Stimulated activated CD8-positive, alpha-beta memory T cell treated with anti-CD3 and anti-CD28 coated beads, Interleukin-7, amount 100 ng/mL, for 4 hours (primary cell): ENCODE data around the gene LDB3.
"Not testable (repeated sequence)": the region's sequence is repeated elsewhere in the genome, so short reads cannot be mapped to it uniquely, and the experiment has no call there.

ENCODE experiments used
- DNase-seq, 2 donors: peaks; one replicate each; pipeline ENCODE4 v3.0.0-alpha.2; 2020; ENCODE audit warnings: low read depth in 2 of 2

The LDB3 gene

DNA sequence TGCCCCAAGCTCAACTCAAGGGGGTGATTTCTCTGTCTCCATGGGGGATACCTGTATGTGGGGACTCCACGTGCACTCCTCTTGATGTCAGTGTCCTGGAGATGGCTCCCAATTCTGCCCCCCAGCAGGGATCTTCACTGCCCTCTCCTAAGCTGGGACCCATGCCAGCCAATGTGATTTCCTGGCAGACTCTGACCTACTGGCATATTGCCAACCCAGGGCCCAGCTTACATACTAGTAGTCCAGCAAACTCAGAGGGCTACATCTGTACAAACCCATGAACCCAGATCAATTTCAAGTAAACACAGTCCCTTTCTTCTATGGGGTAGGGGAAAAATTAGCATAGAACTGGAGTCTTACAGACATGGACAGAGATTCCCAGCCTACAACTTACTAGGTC is 61.9 kb downstream of the LDB3 start:
- DNase-seq, result no peak

DNA sequence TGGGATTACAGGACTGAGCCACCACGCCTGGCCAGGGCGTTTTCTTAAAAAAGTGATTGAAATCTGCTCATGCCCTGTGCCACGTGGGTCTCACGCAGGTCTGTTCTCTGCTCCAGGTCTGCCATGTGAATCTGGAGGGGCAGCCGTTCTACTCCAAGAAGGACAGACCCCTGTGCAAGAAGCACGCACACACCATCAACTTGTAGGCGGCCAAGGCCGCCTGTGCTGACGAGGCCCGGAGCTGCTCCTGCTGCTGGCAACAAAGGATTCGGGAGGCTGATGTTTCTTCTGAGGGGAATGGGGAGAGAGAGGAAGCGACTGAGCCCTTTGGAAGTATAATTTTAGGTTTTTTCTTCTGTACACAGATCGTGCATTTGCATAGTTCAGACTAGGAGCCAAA is 64.5 kb downstream of the LDB3 start:
- no peak for DNase-seq

DNA sequence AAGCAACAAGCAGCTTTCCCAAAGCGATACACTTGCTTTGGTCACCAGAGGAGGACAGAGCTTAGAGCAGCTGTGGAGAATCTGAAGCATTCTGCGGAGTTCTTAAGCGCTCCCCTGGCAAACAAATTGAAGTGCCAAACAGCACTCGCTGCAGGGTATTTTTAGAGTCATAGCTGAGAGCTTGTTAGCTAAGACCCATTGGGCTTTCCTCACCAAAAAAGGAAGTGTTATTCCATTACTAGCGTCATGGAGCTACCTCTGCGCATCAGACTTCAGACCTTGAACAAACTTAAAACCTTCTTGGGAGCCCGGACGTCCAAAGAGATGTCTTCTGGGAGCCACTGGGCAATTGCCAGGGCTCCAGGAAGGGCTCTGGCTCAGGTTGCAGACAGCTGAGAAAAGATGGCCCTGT is 65.0 kb downstream of the LDB3 start:
- DNase-seq, result no peak

DNA sequence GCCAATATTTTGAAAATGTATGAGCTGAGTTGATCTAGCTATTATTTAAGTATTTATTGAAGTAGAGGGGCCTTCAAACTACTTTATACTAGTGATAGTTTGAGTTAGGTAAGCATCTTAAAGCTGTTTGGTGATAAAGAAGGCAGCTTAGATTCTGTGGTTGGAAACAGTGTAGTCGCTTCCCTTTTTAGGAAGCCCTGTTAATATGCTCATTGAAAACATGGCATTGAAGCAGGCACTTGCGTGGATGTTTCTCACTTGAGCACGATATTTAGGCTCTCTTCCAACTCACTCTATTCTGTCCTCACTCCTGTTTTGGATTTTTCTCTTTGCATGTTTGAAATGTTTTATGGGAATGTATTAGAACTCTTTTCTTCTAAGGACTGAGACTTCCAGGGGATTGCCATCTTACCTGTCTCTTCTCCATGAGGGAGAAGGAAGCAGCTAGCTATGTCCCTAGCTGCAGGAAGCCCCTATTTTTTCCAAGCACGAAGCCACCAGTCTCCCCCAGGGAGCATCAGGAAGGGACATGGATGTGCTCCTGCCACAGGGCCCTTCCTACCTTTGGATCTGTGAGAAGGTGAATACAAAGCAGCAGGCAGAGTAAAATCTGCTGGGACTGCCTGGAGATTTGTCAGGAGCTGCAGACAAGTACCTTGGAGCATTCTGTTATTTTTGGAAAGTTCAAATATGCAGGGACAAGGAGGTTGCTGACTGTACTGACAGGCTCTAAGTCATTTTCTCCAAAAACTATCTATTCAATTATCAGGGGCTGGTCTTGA is 66.1 kb downstream of the LDB3 start:
- no peak for DNase-seq

DNA sequence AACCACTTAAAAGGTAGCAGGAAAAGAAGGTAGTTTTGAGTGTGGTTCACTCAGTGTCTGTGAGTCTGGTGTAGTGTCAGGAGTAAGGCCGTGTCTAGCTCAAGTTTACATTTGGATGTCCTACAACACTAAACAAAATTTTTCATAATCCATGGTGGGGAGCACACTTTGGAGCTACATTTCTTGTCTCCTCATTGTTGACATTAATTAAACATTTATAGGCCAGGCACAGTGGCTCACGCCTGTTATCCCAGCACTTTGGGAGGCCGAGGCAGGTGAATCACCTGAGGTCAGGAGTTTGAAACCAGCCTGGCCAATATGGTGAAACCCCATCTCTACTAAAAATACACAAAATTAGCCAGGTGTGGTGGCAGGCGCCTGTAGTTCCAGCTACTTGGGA is 67.0 kb downstream of the LDB3 start:
- DNase-seq, result not testable (repeated sequence)

DNA sequence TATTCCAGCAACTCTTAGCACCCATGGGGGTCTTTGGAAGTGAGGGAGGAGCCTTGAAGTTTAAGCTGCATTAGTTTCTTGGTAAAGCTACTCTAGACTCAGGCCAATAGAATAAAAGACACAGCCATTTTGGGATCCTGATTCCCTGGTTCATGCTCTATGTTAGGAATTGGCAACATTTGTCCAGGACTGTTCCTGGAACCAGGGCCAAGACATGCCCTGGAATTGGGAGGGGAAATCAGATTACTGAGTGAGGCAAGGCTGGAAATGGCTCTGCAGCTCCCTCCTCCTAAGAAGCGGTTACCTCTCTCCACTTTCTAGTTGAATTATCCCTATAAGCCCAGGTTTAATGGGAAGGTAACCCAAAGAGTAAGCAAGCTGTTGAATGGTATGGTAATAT is 73.9 kb downstream of the LDB3 start:
- no peak for DNase-seq

DNA sequence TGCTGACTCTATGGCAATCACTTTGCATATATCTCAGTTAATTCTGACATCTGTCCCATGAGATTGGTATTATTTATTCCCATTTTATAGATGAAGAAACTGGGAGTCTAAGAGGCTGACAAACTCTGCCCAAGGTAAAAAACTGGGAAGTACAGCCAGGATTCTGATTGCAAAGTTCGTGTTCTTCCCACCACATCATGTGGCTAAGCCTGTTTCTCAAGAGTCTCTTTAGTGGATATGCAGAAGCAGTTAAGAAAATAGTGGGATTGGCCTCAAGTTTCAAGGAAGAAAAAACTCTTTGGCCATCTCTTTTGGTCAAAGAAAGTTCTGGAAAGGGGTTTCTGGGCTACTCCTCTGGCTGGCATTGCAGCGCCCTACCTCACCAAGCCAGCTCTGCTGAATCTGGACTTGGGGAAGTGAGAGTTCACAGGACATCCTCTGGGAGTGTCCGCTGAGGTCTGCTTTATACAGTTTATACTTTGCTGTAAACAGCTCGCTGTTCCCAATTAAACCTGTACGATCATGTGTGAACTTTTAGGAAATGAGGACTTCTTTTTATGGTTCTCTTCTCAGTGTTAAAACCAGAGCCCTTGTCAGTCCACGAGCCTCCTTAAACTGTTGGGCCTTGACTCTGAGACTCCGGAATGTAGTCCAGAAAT is 75.9 kb downstream of the LDB3 start:
- no peak for DNase-seq

DNA sequence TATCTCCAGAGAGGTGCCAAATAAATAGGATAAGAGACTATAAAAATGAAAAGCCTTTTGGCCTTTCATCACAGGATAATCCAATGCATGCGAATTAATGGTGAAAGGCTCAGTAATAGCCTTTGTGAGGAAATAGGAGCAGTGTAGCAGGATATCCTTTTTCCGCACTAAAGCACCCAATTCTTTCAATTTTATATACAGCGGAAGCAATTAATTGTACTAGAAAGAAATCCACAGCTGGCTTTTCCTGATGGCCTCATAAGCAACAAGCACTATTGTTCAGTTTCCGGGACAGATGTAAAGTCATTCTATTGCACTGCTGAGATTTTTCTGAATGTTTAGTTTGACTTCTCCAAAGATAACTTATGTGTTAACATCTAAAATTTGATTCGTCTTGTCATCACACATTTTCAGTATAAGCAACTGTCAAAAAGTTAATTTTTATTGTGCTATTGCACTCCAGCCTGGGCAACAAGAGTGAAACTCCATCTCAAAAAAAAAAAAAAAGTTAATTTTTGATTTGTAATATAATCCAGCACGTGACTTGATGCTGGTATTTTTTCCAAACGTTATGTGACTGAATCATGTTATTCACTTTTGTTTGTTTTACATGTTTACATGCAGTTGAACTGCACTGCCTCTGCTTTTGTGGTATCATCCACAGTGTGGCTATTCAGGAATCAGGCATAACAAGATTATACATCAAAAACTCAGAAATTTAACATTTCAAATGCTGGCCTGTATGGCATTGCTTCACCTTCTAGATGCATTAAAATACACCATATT is 79.7 kb downstream of the LDB3 start:
- DNase-seq, result no peak

DNA sequence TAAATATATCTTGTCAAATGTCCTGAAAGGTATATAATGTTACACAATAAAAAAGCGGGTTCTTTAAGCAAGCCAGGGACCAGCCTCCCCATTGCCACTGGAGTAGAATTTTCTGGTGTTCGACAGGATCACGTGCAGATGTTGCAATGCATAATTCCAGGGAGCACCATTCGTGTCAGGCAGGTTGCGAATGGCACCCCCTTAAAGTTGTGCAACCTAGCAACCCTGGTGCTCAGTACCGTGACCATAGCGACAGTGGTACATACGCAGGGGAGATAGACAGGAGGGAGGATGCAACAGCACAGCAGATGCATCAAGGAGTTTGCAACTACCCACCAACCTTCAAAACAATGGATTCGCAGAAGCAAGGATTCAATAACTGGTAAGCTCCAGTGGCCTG is 81.5 kb downstream of the LDB3 start:
- no peak for DNase-seq

DNA sequence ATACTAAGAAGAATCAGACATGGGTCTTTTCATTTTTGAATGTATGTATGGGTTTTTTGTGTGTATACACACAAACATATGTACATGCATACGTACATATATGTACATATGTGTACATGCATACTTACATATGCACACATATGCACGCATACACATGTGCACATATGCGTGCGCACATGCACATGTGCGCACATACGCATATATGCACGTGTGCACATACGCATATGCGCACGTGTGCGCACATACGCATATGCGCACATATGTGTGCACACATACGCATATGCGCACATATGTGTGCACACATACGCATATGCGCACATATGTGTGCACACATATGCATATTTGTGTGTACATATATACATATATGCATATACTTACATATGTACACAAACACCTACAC is 83.2 kb downstream of the LDB3 start:
- no peak for DNase-seq

DNA sequence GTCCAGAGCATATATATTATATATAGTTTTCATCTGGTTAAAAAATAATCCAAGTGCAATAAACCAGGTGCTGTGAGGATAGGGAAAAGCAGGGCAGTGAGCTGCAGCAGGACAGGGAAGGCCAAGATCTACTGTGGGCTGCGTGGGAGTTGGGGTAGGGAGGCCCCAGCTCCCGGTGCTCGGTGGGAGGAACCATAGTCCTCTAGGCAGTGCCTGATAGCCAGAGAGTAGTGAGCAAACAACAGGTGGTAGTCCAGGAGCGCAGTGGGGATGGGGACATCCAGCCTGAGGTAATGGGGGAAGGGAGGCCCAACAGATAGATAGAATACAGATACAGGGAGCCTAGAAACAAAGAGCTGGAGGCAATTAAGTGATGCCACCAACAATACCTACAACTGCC is 84.0 kb downstream of the LDB3 start:
- no peak for DNase-seq

DNA sequence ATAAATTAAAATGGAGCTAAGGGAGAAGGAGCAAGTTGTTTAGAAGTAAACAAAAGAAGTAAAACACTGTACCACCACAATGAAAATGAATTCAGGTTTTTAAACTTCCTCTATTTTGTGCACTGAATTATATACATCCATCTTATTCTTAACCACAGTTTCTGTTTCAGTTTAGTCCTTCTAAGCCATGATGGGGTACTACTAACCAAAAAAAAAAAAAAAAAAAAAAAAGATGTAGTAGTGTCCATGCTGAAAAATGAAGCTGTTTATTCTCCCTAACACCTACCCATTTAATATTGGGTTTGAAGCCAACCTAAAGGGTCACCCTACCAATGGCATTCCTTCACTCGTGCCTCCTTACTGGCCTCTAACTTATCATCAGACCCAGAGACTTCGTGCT is 84.7 kb downstream of the LDB3 start:
- DNase-seq, result no peak

DNA sequence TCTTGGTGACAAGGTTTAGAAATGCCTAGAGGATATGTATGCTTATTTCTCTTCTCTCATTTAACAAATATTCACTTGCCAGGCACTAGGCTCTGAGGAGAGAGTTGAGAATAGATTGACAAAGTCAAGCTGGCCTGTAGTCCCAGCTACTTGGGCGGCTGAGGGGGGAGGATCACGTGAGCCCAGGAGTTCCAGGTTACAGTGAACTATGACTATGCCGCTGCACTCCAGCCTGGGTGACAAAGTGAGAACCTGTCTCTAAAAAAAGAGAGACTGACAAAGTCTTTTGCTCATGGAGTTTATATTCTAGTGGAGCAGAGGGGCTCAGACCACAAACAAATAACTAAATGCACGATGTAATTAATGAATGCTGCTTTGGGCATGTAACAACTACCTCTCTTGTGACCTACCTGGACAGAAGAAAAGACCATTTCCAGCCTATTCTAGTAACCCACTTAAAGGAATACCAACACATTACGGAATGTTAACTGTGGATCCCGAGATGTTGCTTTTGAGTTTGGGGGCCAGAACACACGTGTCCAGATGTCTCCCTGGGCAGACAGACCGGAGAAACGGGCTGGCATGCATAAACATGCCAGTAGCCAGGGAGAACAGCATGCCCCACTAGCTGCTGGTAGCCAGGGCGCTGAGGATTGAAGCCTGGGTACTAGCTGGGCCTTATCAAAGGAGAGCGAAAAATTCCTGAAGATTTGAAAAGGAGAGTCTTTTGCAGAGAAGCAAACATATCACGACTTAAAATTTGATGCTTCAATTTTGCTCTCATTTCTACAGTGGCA is 85.5 kb downstream of the LDB3 start:
- DNase-seq, result no peak

DNA sequence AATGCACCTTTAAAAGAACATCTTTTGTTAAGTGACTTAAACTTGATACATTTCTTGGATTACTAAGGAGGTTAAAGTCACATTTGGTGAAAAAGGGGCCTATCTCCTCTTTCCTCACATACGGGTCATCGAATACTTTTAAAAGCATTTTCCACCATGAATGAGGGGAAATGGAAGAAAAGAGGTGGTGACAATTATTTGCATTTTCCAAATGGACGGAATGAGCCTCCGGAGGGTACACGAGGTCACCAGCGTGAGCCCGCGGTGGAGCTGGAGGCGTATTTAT is 87.1 kb downstream of the LDB3 start:
- no peak for DNase-seq

DNA sequence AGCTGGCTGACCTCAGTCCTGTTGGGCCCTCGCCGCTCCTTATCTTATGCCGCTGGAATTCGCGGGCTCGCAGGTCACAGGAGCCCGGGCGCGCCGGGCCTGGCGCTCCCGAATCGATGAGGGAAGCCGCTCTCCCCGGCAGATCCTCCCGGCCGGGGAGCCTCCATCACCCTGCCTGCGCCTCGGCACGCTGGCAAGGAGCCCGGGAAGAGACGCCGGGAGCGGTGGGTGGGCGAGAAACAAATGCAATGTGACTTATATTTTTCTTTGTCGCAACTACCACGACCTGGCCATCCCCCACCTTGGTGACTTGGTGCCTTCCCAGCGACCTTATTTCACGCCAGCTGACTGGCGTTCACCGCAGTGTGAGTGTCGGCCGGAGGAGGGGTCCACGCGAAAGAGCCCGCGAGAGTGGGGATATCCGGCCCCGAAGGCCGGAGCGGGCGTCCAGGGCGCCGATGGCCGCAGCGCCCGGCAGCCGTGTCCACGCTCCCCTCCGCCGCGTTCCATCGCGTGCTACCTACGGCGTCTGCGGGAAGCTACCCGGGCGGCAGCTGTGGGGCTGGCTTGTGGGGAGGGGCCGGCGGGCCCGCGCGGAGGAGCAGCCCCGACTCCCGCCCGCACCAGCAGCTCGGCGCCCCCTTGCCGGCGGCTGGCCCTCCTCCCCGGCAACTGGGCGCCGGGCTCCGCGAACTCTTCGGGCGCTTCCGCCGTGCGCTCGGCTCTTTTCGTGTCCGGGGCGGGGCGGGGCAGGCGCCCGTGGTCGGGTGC is 87.6 kb downstream of the LDB3 start:
- DNase-seq, result peak; percentile 62 to 80

DNA sequence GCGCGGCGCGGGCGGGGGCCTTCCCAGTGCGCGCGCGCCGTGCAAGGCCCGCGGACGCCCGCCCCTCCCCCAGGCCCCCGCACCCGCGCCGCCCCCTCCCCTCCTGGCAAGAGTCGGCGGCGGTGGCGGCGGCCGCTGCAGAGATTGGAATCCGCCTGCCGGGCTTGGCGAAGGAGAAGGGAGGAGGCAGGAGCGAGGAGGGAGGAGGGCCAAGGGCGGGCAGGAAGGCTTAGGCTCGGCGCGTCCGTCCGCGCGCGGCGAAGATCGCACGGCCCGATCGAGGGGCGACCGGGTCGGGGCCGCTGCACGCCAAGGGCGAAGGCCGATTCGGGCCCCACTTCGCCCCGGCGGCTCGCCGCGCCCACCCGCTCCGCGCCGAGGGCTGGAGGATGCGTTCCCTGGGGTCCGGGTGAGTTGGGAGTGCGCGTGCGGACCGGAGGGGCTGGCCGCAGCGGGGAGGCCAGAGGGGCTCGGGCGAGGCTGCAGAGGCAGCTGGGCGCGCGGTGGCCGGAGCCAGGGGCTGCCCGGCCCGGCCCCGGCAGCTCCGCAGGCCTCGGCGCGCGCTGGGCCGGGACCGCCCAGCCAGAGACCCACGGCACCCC is 88.3 kb downstream of the LDB3 start, which contains the start of gene BMPR1A:
Gene BMPR1A, plus strand, starts transcription at position 109 of the 602 bp plus-strand sequence. CDS start 119,400 bp downstream, outside the sequence.
- peak in 1 of 2 donors; percentile 1 for DNase-seq

DNA sequence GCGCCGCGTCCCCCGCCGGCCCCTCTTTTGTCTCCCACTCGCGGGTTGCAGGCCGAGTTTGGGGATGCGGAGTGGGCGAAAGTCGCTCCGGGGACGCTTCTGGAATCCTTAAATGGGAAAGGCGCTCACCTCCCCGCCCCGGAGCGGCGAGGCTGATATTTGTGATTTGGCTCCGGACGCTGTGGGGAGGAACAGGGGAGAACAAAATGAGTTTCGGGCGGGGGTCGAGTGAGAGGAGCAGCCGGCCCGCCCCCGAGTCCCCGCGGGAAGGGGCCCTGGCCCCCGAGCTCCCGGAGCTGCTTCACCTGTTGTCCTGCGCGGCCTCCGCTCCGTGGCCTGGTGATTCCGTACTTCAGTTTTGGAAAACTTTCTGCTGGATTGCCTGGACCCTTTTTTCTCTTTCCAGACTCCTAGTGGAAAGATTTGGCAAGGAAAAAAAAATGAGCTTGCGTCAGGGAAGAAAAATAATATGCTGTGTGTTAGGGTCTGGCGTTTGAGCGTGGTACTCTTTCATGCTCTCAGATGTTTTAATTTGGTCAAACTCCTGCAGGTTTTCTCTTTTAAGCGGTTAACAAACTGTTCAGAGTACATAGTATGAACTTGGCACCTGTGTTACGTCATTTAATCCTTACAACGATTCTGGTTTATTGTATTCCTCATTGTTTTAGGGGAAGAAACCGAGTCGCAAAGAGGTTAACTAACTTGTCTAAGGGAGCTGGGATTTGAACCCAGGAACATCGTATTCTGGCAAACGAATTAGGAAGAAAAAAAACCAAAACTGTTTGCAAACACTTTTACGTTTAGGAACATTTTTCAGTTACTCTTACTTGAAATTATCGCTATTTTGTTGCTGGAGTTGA is 89.0 kb downstream of the LDB3 start:
- DNase-seq, result no peak

DNA sequence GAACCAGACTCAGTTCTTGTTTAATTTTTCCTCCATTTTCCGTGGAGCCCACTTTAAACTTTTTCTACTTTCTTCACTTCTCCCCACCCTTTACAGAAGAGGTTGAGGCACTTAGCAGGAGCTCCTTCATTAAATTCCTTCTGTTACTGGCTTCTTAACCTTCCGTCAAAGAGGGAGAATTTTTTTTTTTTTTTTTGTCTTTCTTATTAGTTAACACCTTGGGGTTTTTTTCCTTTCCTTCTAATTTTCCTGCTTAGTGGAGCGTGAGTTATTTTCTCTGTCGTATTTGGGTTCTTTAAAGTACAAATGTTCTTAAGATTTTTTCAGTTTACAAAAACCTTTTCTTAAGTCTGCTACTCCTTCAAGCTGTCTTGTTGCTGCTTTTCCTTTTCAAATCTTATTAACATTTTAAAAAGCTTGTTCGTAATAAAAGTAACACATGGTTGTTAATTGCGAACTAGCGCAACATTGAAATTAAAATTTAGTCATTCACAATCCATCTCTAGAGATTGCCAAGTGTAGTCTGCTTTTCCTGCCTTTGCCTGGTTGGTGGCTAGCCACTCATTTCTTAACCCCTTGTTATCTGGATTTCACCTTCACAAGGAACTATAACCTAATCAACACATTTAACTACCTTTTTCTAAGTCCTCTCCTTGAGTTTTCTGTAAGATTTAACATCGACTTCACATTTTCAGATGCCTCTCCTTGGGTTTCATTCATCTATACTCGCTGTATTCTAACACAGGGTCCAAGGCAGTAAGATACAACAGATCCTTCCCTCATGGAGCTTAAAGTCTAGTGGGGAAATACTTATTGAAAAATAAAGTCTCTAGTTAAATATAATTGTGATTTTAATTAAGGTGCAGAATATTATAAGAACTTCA is 90.1 kb downstream of the LDB3 start:
- DNase-seq, result no peak
